ENCODE data around the gene TRAPPC2.
"Not testable (repeated sequence)": the region's sequence is repeated elsewhere in the genome, so short reads cannot be mapped to it uniquely, and the experiment has no call there.

The TRAPPC2 gene

GRCh38 chrX:13697455-13697854 is 37.0 kb downstream of the TRAPPC2 start:
- DNase-seq, result no peak

GRCh38 chrX:13695601-13696115 is 38.8 kb downstream of the TRAPPC2 start:
- no peak for DNase-seq

DNA sequence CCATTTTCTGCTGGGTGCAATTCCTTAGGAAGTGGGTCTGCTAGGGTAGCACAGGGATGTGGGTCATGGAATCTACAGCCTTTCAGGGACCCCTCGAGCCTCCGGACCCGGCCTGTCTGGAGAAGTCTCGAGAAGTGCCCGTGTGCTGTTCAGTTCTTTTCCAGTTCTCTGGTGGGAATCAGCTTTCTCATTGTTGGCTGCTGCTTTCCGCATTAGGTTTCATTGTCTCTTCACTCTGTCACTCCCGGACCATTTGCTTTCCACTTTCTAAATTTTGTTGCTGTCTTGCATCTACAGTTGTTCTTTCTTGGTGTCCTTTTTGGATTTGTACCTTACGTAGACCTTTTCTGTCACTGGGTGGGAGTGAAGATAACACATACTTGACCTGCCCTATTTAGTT is 39.4 kb downstream of the TRAPPC2 start:
- DNase-seq, result no peak

DNA sequence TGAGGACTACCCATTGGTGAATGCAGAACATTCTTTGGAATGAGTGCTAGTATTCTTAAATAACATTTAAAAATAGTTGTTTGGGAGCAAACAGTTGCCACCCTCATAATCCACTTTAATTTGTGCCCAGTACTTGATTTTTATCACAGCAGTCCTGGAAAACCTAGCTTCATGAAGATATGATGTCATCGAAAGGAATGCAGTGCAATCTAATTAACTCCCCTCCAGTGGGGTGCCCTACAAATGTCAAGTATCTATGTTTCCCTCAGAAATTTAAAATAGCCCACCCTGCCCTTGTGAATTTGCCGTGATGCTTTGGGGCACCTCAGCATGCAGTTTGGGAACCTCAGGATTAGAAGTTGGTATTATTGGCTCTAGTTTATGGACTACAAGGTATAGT is 40.1 kb downstream of the TRAPPC2 start:
- DNase-seq, result no peak

DNA sequence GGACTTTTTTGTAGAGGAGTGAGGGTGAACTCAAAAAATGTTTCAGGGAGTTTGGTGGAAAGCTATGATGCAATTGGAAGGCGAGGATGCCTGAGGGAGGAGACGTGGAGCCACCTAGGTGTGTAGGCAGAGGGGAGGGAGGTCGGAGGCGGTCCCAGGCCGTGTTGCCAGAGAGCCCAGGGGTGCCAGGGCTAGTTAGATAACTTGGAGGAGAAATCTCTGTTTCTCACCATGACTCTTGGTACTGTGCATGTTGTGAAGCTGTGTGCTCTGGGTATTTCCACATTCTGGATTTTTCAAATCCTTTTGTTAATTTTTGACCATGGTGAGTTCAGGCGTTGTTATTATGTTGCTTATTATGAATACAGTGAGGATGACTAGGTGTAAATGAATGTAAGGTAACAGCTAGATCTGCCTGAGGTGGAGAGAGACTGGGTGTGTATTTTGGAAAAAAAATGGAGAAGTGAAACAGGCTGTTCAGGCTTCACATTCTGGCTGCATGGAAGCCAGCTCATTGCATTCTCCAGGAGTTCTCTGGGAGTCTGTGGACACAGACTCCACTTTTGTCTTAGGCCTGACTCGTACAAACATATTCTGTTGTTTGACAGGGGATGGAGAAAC is 41.0 kb downstream of the TRAPPC2 start:
- DNase-seq, result no peak

- DNase-seq, result no peak
These were observed 41.6 kb downstream of the TRAPPC2 start for GRCh38 chrX:13692771-13693231.

GRCh38 chrX:13691841-13692371 is 42.5 kb downstream of the TRAPPC2 start:
- DNase-seq, result no peak

DNA sequence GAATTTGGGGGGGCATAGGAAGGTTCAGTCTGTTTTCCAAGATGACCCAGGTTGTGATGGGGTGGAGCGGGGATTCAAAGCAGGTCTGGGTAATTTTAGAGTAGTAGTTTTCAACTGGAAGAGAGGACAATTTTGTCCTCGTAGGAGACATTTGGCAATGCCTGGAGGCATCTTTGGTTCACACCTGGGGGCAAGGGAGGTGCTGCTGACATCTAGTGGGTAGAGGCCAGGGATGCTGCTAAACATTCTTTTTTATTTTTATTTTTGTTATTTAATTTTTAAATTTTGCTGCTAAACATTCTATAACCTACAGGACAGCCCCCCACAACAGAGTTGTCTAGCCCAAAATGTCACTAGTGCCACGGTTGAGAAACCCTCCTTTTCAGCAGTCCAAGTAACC is 43.6 kb downstream of the TRAPPC2 start:
- DNase-seq, result no peak

- DNase-seq, result no peak
These were observed 44.6 kb downstream of the TRAPPC2 start for GRCh38 chrX:13689741-13690211.

- peak; percentile 93 for DNase-seq
These were observed 45.3 kb downstream of the TRAPPC2 start, which contains the start of gene RAB9A for GRCh38 chrX:13688958-13689740. Gene RAB9A, plus strand, starts transcription at chrX:13689128. Its CDS starts 19,619 bp downstream, at chrX:13708747.

GRCh38 chrX:13688384-13688957 is 45.9 kb downstream of the TRAPPC2 start:
- no peak for DNase-seq

DNA sequence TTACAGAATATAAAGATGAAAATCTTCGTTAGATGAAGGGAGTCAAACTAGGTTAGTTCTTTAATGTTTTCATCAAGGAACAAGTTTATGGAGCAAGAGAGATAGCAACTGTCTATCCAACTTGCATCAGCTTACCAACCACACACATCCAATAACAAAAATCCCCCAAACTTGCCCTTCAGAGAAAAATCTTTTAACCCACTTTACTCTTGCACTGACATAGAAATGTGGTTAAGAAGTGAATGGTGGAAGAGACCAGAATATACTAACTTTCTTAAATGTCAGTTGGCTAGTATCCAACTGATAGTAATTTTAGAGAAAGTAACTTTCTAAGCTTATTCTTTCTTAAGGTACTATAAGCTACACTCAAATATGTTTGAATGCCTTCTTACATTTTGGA is 47.2 kb downstream of the TRAPPC2 start:
- no peak for DNase-seq

GRCh38 chrX:13685126-13685763 is 49.2 kb downstream of the TRAPPC2 start:
- DNase-seq, result no peak

GRCh38 chrX:13684361-13684760 is 50.1 kb downstream of the TRAPPC2 start:
- DNase-seq, result no peak

DNA sequence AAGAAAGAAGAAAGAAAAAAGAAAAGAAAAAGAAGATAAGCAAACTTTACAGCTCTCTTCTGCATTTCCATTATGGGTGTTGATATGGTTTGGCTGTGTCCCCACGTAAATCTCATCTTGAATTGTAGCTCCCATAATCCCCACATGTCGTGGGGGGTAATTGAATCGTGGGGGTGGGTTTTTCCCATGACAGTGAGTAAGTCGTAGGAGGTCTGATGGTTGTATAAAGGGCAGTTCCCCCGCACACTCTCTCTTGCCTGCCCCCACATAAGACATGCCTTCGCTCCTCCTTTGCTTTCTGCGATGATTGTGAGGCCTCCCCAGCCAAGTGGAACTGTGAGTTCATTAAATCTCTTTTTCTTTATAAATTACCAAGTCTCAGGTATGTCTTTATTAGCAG is 52.8 kb downstream of the TRAPPC2 start:
- no peak for DNase-seq

- DNase-seq, result not testable (repeated sequence)
These were observed 54.7 kb downstream of the TRAPPC2 start for GRCh38 chrX:13679700-13680099.

DNA sequence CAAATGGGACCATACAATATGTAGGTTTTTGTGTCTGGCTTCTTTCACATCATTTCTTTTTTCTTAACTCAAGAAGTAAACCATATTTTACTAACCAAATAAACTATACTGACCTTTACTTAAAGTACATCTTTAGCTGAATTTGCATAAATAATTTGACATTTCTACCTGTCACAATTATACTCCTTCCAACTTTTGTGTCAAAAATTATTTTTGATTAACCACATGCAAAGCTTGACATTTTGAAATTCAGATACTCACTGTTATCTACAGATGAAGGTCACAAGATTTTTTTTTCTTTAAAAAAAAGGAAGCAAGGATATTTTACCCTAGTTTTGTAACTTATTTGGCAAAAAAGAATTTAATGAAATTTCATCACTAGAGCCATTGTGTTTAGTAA is 57.5 kb downstream of the TRAPPC2 start:
- no peak for DNase-seq

- DNase-seq, result no peak
These were observed 61.4 kb downstream of the TRAPPC2 start for GRCh38 chrX:13673016-13673415.

DNA sequence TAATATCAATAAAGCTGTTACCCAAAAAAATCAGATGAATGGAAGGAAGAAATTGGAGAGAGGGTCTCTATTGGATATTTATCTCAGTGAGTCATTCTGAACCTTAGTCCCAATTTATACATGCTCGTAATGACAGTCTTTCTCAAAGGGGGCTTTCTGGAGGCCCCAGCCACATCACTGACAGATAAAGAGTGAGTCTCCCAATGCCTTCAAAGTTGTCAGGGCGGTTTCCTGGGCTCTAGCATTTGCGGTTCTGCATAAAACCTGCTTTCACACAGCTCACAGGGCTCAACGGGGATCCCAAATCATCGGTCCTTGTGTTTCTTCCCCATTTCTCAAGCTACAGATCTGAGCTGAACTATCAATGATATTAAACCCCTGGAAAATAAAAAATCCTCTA is 64.2 kb downstream of the TRAPPC2 start:
- no peak for DNase-seq

GRCh38 chrX:13669755-13670154 is 64.7 kb downstream of the TRAPPC2 start:
- not testable (repeated sequence) for DNase-seq

DNA sequence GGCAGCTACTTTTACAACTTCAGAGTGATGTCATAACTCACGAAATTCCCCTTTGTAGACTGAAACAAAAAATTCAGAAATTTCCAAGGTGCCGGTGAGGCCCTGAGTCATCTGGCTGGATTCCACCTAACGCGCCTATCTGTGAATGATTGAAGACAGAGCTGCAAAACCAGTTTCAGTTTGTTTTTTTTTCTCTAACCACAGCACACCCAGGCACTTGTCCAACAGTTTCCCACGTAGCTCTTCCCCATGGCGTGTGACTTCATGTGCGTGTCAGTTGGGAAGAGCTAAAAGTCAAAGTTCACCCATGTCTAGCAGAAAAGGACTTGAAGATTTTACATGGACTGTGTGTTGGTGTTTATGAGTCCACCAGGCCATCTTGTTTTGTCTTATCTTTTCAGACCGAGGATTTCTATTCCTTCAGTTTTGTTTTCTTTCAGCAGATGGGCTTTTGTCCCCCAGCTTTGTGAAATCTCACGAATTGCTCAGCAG is 65.1 kb downstream of the TRAPPC2 start:
- peak; percentile 82 for DNase-seq

DNA sequence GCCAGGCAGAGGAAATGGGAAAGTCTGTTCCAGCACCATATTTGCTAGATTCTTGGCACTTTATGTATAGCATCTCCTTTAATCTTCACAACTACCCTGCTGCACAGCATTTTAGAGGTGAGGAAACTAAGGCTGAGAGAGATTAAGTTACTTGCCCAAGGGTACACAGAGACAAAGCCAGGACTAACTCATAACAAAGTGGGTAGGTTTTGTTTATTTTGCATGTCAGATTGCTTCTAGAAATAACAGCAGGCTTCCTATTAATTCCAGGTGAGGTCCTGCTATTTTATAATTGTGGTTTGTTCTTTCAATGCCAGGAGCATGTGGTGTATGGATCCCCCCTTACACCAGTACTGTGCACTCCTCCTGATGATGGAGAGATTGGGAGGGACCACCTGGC is 66.5 kb downstream of the TRAPPC2 start:
- DNase-seq, result no peak

- DNase-seq, result no peak
These were observed 67.6 kb downstream of the TRAPPC2 start for GRCh38 chrX:13666836-13667235.

Measured in activated effector memory CD4-positive, alpha-beta T cell treated with anti-CD3 and anti-CD28 coated beads, Interleukin-2, amount 50 U/mL, for 16 hours (primary cell).